Adrenal gland (tissue), 12 donors: ENCODE measurements around the gene GRID1. TPM values are rescaled to one million over a fixed set of nuclear protein-coding genes. Genes with fewer than 3 reads are reported as not detected.

Source experiments
- DNase-seq, 7 donors: peaks; one replicate each; pipeline ENCODE4 v3.0.0-alpha.2; 2019 to 2020
- H3K27ac ChIP-seq, 5 donors: fragments of 200-600 bp; sonication (generic) in 4 of 5; 1 replicate in 3 of 5; 2 replicates in 2 of 5; pipeline versions ENCODE4 v1.5.1 to v1.8.0; 2016 to 2020; ENCODE audit warnings: mild to moderate bottlenecking in 1 of 5
- H3K27me3 ChIP-seq: fragments of 200-600 bp; 2 replicates; pipeline ENCODE4 v1.8.0; 2021
- H3K36me3 ChIP-seq, 2 donors: fragments of 200-600 bp; replicated peaks in 1 of 2; 1 replicate in 1 of 2; 2 replicates in 1 of 2; pipeline versions ENCODE4 v1.5.1 to v1.8.0; 2018 to 2022
- H3K4me1 ChIP-seq, 2 donors: fragments of 200-600 bp; replicated peaks in 1 of 2; 1 replicate in 1 of 2; 2 replicates in 1 of 2; pipeline versions ENCODE4 v1.5.1 to v1.8.0; 2018 to 2021
- H3K4me3 ChIP-seq, 4 donors: fragments of 200-600 bp; sonication (generic) in 3 of 4; one replicate each; pipeline ENCODE4 v1.5.1; 2016 to 2018
- H3K9me3 ChIP-seq, 3 donors: fragments of 200-600 bp; sonication (generic) in 1 of 3; replicated peaks in 1 of 3; 1 replicate in 2 of 3; 2 replicates in 1 of 3; pipeline versions ENCODE4 v1.5.1 to v1.8.0; 2016 to 2021
- POLR2A ChIP-seq, 2 donors: fragments of 450-650 bp; IDR thresholded peaks; one replicate each; pipeline ENCODE4 v1.6.1; 2017; ENCODE audit warnings: antibody characterized with exemption in 2 of 2, mild to moderate bottlenecking in 2 of 2, moderate library complexity in 1 of 2
- WGBS, 4 donors: extraction: QIAGEN DNeasy Blood & Tissue Kit in 2 of 4; methylation state at CpG; one replicate each; pipeline versions ENCODE4 v1.1.5 to v1.1.7; 2013 to 2017; 5-methylcytosine and 5-hydroxymethylcytosine counted together
- intact Hi-C, 2 donors: fragments of 100-400 bp; cut with DNase I; formaldehyde crosslinking; loops; one replicate each; pipeline versions ENCODE4 v1.14.1 to v1.15.0; 2022 to 2023
- polyA plus RNA-seq, 3 donors: library from polyadenylated mRNA; stranded (reverse); fragments of 200-250 nt in 2 of 3; fragments of 350-450 nt in 1 of 3; fragmentation: Illumina TruSeq in 1 of 3; extraction: RNeasy Lipid Tissue Mini Kit (QIAGEN cat#74804) in 1 of 3; gene quantifications; one replicate each; pipeline ENCODE4 v1.2.3, GENCODE V29; 2013 to 2014
- total RNA-seq, 9 donors: library from RNA; depleted of rRNA in 4 of 9; stranded (reverse); fragments of >200 nt in 4 of 9; fragments of 120-200 nt in 1 of 9; fragmentation: NEBNext Ultra II Directional in 1 of 9; extraction: Animal tissue kit (Norgen Biotek cat#: 25700) in 1 of 9; gene quantifications; one replicate each; pipeline versions ENCODE4 v1.1.0 to v1.2.4, GENCODE V29; 2013 to 2023
- TF ChIP-seq, protein P1 (sequence below), 6 experiments: fragments of 450-650 bp in 4 of 6; fragments of 200-600 bp in 2 of 6; sonication (generic) in 1 of 6; IDR thresholded peaks; 1 replicate in 5 of 6; 2 replicates in 1 of 6; pipeline versions ENCODE4 v1.5.1 to v1.8.0; 2016 to 2021; ENCODE audit warnings: antibody characterized with exemption in 6 of 6, mild to moderate bottlenecking in 2 of 6, moderate library complexity in 1 of 6
- donor health status: healthy with polysubstance abuse.
- donor health status: Bipolar disorder and iron deficiency.
- donor health status: DM: yes; HTN: yes; CAD: no.
- donor health status: DM: no; HTN: no; CAD: no.
- donor health status: DM: no; HTN: no; CAD: no.
- donor health status: DM: yes; HTN: yes; CAD: no.

The GRID1 gene
- total and polyA plus RNA-seq, 12 donors: 2.2 to 8.0 (median 4.1) TPM

GRCh38 chr10:86409183-86409582 lies 42.6 kb upstream of the GRID1 start:
- H3K27ac ChIP-seq: no peak overlapping the region
- no peaks in the 10 kb centered on the region for H3K36me3 ChIP-seq
- H3K9me3 ChIP-seq: no peaks in the 10 kb centered on the region
- TF ChIP-seq, protein P1, sequence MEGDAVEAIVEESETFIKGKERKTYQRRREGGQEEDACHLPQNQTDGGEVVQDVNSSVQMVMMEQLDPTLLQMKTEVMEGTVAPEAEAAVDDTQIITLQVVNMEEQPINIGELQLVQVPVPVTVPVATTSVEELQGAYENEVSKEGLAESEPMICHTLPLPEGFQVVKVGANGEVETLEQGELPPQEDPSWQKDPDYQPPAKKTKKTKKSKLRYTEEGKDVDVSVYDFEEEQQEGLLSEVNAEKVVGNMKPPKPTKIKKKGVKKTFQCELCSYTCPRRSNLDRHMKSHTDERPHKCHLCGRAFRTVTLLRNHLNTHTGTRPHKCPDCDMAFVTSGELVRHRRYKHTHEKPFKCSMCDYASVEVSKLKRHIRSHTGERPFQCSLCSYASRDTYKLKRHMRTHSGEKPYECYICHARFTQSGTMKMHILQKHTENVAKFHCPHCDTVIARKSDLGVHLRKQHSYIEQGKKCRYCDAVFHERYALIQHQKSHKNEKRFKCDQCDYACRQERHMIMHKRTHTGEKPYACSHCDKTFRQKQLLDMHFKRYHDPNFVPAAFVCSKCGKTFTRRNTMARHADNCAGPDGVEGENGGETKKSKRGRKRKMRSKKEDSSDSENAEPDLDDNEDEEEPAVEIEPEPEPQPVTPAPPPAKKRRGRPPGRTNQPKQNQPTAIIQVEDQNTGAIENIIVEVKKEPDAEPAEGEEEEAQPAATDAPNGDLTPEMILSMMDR (IDR thresholded peaks at IDR 0.05): no peak
- no peak for TF ChIP-seq POLR2A (IDR thresholded peaks at IDR 0.05)
- H3K27me3 ChIP-seq: no peaks in the 10 kb centered on the region
- intact Hi-C loops: no loop called here
- 53 to 67% (median 58%) methylated on average over 1 of the region's 1 CpG for WGBS, 4 donors
- no peak for DNase-seq
- no peak overlapping the region for H3K4me3 ChIP-seq
- H3K4me1 ChIP-seq: peaks cover 0 to 7% of the 10 kb centered on the region in 2 donors

DNA sequence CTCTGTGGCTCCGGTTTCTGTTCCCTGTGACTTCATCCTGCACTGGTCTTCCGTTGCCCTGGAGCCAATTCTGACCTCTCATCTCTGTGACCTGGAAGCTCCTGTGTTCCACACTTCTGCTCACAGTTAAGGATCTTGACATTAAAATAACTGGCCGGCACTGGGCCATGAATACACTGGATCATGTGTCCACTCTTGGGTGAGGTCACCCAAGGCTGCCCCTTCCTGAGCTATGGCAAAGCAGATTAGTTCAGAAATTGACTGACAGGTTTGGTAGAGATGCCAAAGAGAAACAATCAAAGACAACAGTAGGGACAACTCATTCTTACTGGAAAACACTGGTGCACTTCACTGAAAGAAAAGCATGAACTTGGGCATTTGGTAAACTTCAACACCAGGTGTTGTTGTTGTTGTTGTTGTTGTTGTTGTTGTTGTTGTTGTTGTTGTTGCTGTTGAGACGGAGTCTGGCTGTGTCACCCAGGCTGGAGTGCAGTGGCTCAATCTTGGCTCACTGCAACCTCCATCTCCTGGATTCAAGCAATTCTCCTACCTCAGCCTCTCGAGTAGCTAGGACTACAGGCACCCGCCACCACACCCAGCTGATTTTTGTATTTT lies 36.7 kb upstream of the GRID1 start:
- Histone ChIP-seq H3K9me3 (no peaks in the 10 kb centered on the region), H3K36me3 (no peaks in the 10 kb centered on the region), H3K27ac (no peak overlapping the region), H3K4me3 (no peak overlapping the region), H3K27me3 (no peaks in the 10 kb centered on the region), H3K4me1 (peaks cover 15 to 19% of the 10 kb centered on the region in 2 donors)
- peak in 4 of 7 donors; percentile 27 to 68 (median 34) for DNase-seq
- intact Hi-C loops: loop anchor here in 1 of 2 donors (5.0 kb wide), 1 partner anchor 184 kb away; no protein-coding TSS in a partner anchor
- 53 to 71% (median 63%) methylated on average over 6 of the region's 6 CpGs for WGBS, 4 donors
- TF ChIP-seq, protein P1 (IDR thresholded peaks at IDR 0.05): no peak
- no peak for TF ChIP-seq POLR2A (IDR thresholded peaks at IDR 0.05)

DNA sequence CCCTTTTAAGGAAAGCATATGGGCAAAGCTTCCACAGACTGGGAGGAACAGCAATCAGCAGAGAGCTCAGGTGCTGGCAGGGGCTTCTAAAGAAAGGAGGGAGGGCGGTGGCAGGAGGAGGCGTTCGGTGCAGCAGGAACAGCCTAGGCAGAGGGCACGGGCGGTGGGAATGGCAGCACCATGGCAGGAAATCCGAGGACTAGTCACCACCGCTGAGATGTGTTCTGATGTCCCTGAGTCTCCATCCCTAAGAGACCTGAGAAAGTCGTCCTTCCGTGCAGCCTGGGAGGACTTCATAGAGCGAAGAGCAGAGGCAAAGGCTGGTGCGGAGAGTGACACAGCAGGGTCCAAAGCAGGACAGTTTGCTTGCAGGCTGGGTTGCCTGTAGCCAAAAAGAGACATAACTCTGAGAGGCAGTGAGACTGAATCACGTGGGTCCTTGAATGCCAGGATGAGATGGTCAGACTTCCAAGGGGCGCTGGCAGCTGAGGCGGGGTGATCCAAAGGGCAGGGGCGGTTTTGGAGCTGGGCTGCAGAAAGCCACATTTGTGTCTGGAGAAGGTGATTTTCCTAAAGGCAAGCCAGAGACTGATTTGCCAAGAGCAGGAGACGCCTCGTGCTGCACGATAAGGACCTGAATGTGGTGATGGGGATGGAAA lies 35.8 kb upstream of the GRID1 start:
- no peaks in the 10 kb centered on the region for H3K9me3 ChIP-seq
- no peaks in the 10 kb centered on the region for H3K36me3 ChIP-seq
- 7 to 23% (median 19%) methylated on average over 15 to 18 of the region's 18 CpGs for WGBS, 4 donors
- TF ChIP-seq, protein P1 (IDR thresholded peaks at IDR 0.05): no peak
- TF ChIP-seq POLR2A (IDR thresholded peaks at IDR 0.05): no peak
- DNase-seq: peak in 3 of 7 donors; percentile 24 to 57 (median 27)
- no peak overlapping the region for H3K27ac ChIP-seq
- H3K4me1 ChIP-seq: peaks cover 15 to 19% of the 10 kb centered on the region in 2 donors
- no peak overlapping the region for H3K4me3 ChIP-seq
- intact Hi-C loops: loop anchor here in 1 of 2 donors (5.0 kb wide), 1 partner anchor 185 kb away; no protein-coding TSS in a partner anchor
- H3K27me3 ChIP-seq: no peaks in the 10 kb centered on the region

GRCh38 chr10:86401588-86402282 lies 35.1 kb upstream of the GRID1 start:
- DNase-seq: peak in 6 of 7 donors; percentile 19 to 65 (median 34)
- H3K27me3 ChIP-seq: no peaks in the 10 kb centered on the region
- peak overlapping the region in 3 of 5 donors; percentile 72 to 90 (median 90) for H3K27ac ChIP-seq
- H3K36me3 ChIP-seq: no peaks in the 10 kb centered on the region
- no peak for TF ChIP-seq POLR2A (IDR thresholded peaks at IDR 0.05)
- TF ChIP-seq, protein P1 (IDR thresholded peaks at IDR 0.05): no peak
- H3K9me3 ChIP-seq: no peaks in the 10 kb centered on the region
- intact Hi-C loops: loop anchor here in 1 of 2 donors (5.0 kb wide), 1 partner anchor 186 kb away; no protein-coding TSS in a partner anchor
- 7 to 11% (median 9%) methylated on average over 23 to 27 of the region's 27 CpGs for WGBS, 4 donors
- H3K4me3 ChIP-seq: peak overlapping the region in 2 of 4 donors; percentile 47 to 72
- peaks cover 15 to 19% of the 10 kb centered on the region in 2 donors for H3K4me1 ChIP-seq
